Suprapubic skin (tissue), 4 donors: ENCODE measurements around the gene PPP1R12B.
"Not testable (repeated sequence)": the region's sequence is repeated elsewhere in the genome, so short reads cannot be mapped to it uniquely, and the experiment has no call there.

Experiments
- CTCF ChIP-seq, 2 donors: fragments of 200-600 bp in 1 of 2; fragments of 450-650 bp in 1 of 2; sonication (generic) in 1 of 2; IDR thresholded peaks; one replicate each; pipeline ENCODE4 v1.5.1; 2016 to 2019; ENCODE audit warnings: antibody characterized with exemption in 2 of 2, mild to moderate bottlenecking in 1 of 2, moderate library complexity in 1 of 2
- EP300 ChIP-seq: sonication (generic); formaldehyde crosslinking; IDR thresholded peaks from one replicate; pipeline ENCODE4 v1.6.1; 2017; ENCODE audit warnings: antibody characterized with exemption
- POLR2AphosphoS5 ChIP-seq, 3 donors: sonication (generic); formaldehyde crosslinking; IDR thresholded peaks; one replicate each; pipeline ENCODE4 v1.6.1; 2017; ENCODE audit warnings: antibody characterized with exemption in 3 of 3

DNA sequence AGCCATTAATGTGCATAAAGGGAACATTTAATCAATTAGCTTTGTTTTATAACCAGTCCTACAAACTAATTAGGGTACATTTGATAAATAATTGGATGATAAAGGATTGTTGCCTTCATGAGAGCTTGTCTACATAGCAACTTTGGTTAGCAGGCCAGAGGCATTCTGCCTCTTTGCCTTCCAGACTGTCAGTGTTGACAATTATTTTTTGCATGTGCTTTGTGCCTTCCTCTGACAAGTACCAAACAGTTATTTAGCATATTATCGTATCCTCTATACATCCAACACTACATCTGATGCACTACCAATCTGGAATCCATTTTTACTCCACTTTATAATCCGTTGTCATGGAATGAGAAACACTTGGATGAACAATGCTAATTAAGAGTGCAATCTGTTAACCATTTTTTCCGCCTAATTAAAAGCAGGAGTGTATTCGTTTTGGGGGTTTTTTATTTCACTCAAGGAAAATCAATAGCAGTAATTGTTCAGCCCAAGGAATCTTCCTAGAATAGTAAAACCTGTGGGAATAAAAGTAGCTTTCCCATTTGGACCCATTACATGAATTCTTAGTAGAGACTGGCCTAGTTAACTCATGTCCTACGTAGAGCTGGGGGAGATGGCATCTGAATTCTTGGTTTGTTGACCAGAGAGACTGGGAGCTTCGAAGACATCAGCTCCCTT, 196.4 kb downstream of the PPP1R12B start:
- TF ChIP-seq CTCF (IDR thresholded peaks at IDR 0.05); EP300; POLR2AphosphoS5 (IDR thresholded peaks at IDR 0.05): not testable (repeated sequence)
